Immature natural killer cell (primary cell): Measurements from ENCODE around the gene SAMD14. TPM values are rescaled to one million over a fixed set of nuclear protein-coding genes. Genes with fewer than 3 reads are reported as not detected.

ENCODE experiments used
- DNase-seq, 3 donors: peaks; one replicate each; pipeline ENCODE4 v3.0.0; 2022; ENCODE audit warnings: mixed read lengths in 1 of 3
- H3K27ac Mint-ChIP-seq, 6 donors: one replicate each; pipeline ENCODE4 v1.8.0; 2020; ENCODE audit warnings: mixed read lengths in 6 of 6, mild to moderate bottlenecking in 5 of 6, inconsistent platforms in 4 of 6, moderate library complexity in 3 of 6
- H3K27me3 Mint-ChIP-seq, 3 donors: one replicate each; pipeline ENCODE4 v1.8.0; 2020 to 2021; ENCODE audit warnings: low read depth in 3 of 3, mild to moderate bottlenecking in 3 of 3, mixed read lengths in 3 of 3, moderate library complexity in 3 of 3, inconsistent platforms in 1 of 3
- H3K36me3 Mint-ChIP-seq, 3 donors: one replicate each; pipeline ENCODE4 v1.8.0; 2020; ENCODE audit warnings: mixed read lengths in 3 of 3, inconsistent platforms in 2 of 3, mild to moderate bottlenecking in 2 of 3
- H3K4me1 Mint-ChIP-seq, 2 donors: one replicate each; pipeline ENCODE4 v1.8.0; 2020; ENCODE audit warnings: inconsistent platforms in 2 of 2, mild to moderate bottlenecking in 2 of 2, mixed read lengths in 2 of 2, moderate library complexity in 1 of 2
- H3K4me3 Mint-ChIP-seq, 5 donors: one replicate each; pipeline ENCODE4 v1.8.0; 2020; ENCODE audit warnings: mild to moderate bottlenecking in 5 of 5, mixed read lengths in 5 of 5, inconsistent platforms in 3 of 5, moderate library complexity in 3 of 5
- H3K9me3 Mint-ChIP-seq, 6 donors: one replicate each; pipeline ENCODE4 v1.8.0; 2020; ENCODE audit warnings: mild to moderate bottlenecking in 6 of 6, mixed read lengths in 6 of 6, inconsistent platforms in 4 of 6, moderate library complexity in 3 of 6
- polyA plus RNA-seq, 3 donors: library from polyadenylated mRNA; unstranded; fragments of 300-500 nt; fragmentation: Illumina TruSeq; gene quantifications; one replicate each; pipeline ENCODE4 v1.2.3, GENCODE V29; 2021

Gene SAMD14
- polyA plus RNA-seq, 3 donors from 2014 or later: 1.2 TPM; not detected in 2

GRCh38 chr17:50139950-50140885 lies 10.3 kb upstream of the SAMD14 start:
- peaks cover 59 to 64% of the 10 kb centered on the region in 2 donors for H3K4me1 Mint-ChIP-seq
- peak overlapping the region; percentile 67 to 84 (median 76) for H3K4me3 Mint-ChIP-seq
- H3K27me3 Mint-ChIP-seq: peaks cover 0 to 9% (median 4%) of the 10 kb centered on the region in 3 donors
- no peaks in the 10 kb centered on the region for H3K9me3 Mint-ChIP-seq
- peak; percentile 79 to 81 (median 80) for DNase-seq
- peak overlapping the region; percentile 85 to 92 (median 88) for H3K27ac Mint-ChIP-seq
- peaks cover 20 to 56% (median 30%) of the 10 kb centered on the region in 3 donors for H3K36me3 Mint-ChIP-seq

GRCh38 chr17:50139185-50139783 lies 9.3 kb upstream of the SAMD14 start:
- no peak overlapping the region for H3K4me3 Mint-ChIP-seq

DNA sequence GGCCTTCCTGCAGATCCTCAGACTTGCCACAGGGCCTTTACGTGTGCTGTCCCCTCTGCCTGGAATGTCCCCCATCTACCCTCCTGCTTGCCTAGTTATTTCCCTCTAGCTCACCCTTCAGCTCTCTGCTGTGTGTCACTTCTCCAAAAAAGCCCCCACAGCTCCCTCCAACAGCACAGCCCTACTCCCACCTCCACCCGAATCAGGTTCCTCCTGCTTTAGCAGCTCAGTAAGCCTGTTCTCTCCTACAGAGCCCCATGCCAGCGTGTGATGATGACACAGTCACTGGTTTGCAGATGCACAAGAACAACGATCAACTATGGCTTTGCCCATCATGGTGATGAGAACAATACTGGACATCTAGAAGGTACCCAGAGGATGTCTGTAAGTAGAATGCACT lies 7.1 kb upstream of the SAMD14 start:
- peaks cover 32 to 36% of the 10 kb centered on the region in 2 donors for H3K4me1 Mint-ChIP-seq
- H3K36me3 Mint-ChIP-seq: peaks cover 16 to 44% (median 20%) of the 10 kb centered on the region in 3 donors
- H3K9me3 Mint-ChIP-seq: no peaks in the 10 kb centered on the region
- peak overlapping the region in 2 of 6 donors; percentile 18 to 83 for H3K27ac Mint-ChIP-seq
- peaks cover 0 to 6% (median 4%) of the 10 kb centered on the region in 3 donors for H3K27me3 Mint-ChIP-seq
- DNase-seq: no peak
- H3K4me3 Mint-ChIP-seq: no peak overlapping the region

More at GRCh38 chr17:50139185-50139783, 9.3 kb upstream of the SAMD14 start:
- no peak for DNase-seq
- peaks cover 20 to 56% (median 26%) of the 10 kb centered on the region in 3 donors for H3K36me3 Mint-ChIP-seq
- H3K9me3 Mint-ChIP-seq: no peaks in the 10 kb centered on the region
- peaks cover 50 to 55% of the 10 kb centered on the region in 2 donors for H3K4me1 Mint-ChIP-seq
- peaks cover 0 to 9% (median 4%) of the 10 kb centered on the region in 3 donors for H3K27me3 Mint-ChIP-seq
- peak overlapping the region in 2 of 6 donors; percentile 85 to 91 for H3K27ac Mint-ChIP-seq

- DNase-seq: no peak
- Mint-ChIP-seq H3K36me3 (peaks cover 16 to 38% (median 20%) of the 10 kb centered on the region in 3 donors), H3K4me1 (peaks cover 31% of the 10 kb centered on the region in 2 donors), H3K27ac (peak overlapping the region in 1 of 6 donors; percentile 76), H3K9me3 (no peaks in the 10 kb centered on the region), H3K27me3 (peaks cover 0 to 7% (median 4%) of the 10 kb centered on the region in 3 donors), H3K4me3 (no peak overlapping the region)
These were observed 6.2 kb upstream of the SAMD14 start for GRCh38 chr17:50136096-50136687.

DNA sequence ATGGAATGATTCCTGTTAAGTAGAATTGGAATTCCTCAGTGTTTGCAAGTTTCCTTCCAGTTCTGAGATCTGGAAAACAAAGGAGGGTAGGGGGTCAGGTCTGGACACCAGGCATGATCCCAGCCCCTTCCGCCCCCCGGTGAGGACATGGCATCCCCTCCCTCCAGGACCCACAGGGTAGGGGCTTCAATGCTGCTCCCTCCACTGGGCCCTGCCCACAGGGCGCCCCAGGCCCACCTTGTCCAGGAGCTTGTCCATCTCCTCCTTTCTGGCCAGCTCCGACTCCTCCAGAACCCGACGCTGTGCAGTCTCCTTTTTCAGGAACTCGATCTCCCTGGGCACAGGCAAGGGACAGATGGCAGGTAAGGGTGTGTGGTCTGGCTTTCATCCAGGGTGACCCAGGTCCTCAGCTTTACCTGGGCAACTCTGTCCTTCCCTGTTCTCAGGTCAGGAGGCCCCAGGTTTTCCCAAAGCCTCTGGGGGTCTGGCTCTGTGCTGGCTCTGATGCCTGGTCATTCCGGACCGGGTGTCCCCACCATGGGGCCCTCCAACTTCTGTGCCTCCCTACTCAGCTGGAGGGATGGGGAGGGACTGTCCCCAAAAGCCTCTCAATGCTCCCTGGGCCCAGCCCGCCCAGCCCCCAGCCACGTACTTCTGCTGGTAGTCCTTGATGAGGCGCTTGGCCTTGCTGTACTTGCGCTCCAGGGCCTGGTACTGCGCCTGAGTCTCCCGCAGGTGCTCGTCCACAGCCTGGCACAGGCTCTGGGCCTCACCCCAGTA lies 5.5 kb upstream of the SAMD14 start:
- H3K36me3 Mint-ChIP-seq: peaks cover 16 to 32% (median 20%) of the 10 kb centered on the region in 3 donors
- no peak overlapping the region for H3K4me3 Mint-ChIP-seq
- H3K9me3 Mint-ChIP-seq: no peaks in the 10 kb centered on the region
- no peak for DNase-seq
- H3K27ac Mint-ChIP-seq: peak overlapping the region in 1 of 6 donors; percentile 9
- H3K4me1 Mint-ChIP-seq: peaks cover 30 to 31% of the 10 kb centered on the region in 2 donors
- peaks cover 0 to 11% (median 8%) of the 10 kb centered on the region in 3 donors for H3K27me3 Mint-ChIP-seq

- peaks cover 11 to 25% (median 15%) of the 10 kb centered on the region in 3 donors for H3K36me3 Mint-ChIP-seq
- no peaks in the 10 kb centered on the region for H3K9me3 Mint-ChIP-seq
- H3K4me3 Mint-ChIP-seq: no peak overlapping the region
- DNase-seq: no peak
- peaks cover 2 to 13% (median 11%) of the 10 kb centered on the region in 3 donors for H3K27me3 Mint-ChIP-seq
- H3K4me1 Mint-ChIP-seq: peaks cover 22% of the 10 kb centered on the region in 2 donors
- no peak overlapping the region for H3K27ac Mint-ChIP-seq
These were observed 4.5 kb upstream of the SAMD14 start for GRCh38 chr17:50134206-50135110.

DNA sequence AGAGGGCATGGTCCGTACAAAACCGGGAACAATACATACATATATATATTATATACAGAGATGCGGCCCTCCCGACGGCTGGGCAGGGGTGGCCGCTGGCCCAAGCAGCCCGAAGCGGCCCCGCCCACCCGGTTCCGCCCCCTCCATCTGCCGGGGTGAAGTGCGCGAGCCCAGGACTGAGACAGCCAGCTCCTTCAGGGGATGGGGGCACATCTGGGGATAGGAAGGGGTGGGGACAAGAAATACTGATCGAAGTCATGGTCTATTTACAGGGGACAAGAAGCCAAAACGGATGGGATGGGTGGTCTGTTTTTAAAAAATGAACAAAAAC lies 3.8 kb upstream of the SAMD14 start:
- Mint-ChIP-seq H3K27me3 (peaks cover 6 to 15% (median 14%) of the 10 kb centered on the region in 3 donors), H3K27ac (no peak overlapping the region), H3K36me3 (peaks cover 11 to 22% (median 15%) of the 10 kb centered on the region in 3 donors), H3K9me3 (no peaks in the 10 kb centered on the region), H3K4me3 (no peak overlapping the region), H3K4me1 (peaks cover 22 to 23% of the 10 kb centered on the region in 2 donors)
- DNase-seq: no peak

DNA sequence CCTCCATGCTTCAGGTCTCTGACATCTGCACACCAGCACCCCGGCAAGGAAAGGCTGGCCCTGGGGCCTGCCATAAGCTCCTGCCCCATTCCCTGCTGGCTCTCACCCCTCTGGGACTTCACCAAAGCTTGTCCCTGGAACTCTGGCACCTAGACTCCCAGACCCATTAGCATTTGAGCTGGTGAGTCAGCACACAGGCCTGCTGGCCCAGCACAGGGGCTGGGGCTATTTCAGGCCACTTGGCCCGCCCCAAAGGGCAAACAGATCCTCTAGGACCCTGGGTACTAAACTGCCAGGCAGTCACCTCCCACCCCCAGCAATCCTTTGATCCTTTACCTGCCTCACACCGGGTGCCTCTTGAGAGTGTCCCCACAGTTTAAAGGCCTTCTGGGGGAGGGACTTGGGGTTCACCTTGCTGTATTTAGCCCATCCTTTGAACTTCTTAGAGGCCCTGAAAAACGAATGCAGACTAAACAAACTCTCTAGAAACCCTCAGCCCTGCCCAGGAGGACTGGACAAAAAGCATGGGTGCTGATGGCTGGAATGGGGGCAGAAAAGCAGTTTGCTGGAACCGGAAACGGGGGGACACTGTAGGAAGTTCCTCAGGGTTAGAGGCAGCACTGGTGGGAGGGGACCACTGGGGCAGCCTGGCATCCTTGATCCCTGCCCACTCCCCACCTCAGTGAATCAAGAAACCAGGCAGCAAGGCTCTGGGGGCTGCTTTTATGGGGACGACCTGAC lies 3.2 kb upstream of the SAMD14 start:
- Mint-ChIP-seq H3K9me3 (no peaks in the 10 kb centered on the region), H3K27ac (peak overlapping the region in 2 of 6 donors; percentile 42 to 43), H3K4me3 (no peak overlapping the region), H3K27me3 (peaks cover 7 to 17% (median 16%) of the 10 kb centered on the region in 3 donors), H3K36me3 (peaks cover 8 to 16% (median 11%) of the 10 kb centered on the region in 3 donors), H3K4me1 (peaks cover 28% of the 10 kb centered on the region in 2 donors)
- no peak for DNase-seq

GRCh38 chr17:50132104-50132794 lies 2.3 kb upstream of the SAMD14 start:
- Mint-ChIP-seq H3K4me3 (no peak overlapping the region), H3K27me3 (peaks cover 12 to 20% (median 15%) of the 10 kb centered on the region in 3 donors), H3K4me1 (peaks cover 33 to 38% of the 10 kb centered on the region in 2 donors), H3K27ac (peak overlapping the region in 5 of 6 donors; percentile 42 to 77 (median 58)), H3K36me3 (peaks cover 3 to 7% (median 3%) of the 10 kb centered on the region in 3 donors), H3K9me3 (no peaks in the 10 kb centered on the region)
- no peak for DNase-seq

- peaks cover 32 to 41% of the 10 kb centered on the region in 2 donors for H3K4me1 Mint-ChIP-seq
- H3K36me3 Mint-ChIP-seq: no peaks in the 10 kb centered on the region
- no peak for DNase-seq
- H3K27ac Mint-ChIP-seq: peak overlapping the region in 3 of 6 donors; percentile 56 to 79 (median 61)
- peaks cover 12 to 20% (median 12%) of the 10 kb centered on the region in 3 donors for H3K27me3 Mint-ChIP-seq
- H3K9me3 Mint-ChIP-seq: no peaks in the 10 kb centered on the region
- peak overlapping the region; percentile 46 to 75 (median 66) for H3K4me3 Mint-ChIP-seq
These were observed 772 bp upstream of the SAMD14 start for GRCh38 chr17:50130559-50131305.

GRCh38 chr17:50129353-50129727 lies 620 bp downstream of the SAMD14 start:
- no peak for DNase-seq
- H3K27me3 Mint-ChIP-seq: peaks cover 12 to 20% (median 12%) of the 10 kb centered on the region in 3 donors
- no peaks in the 10 kb centered on the region for H3K36me3 Mint-ChIP-seq
- peaks cover 32 to 41% of the 10 kb centered on the region in 2 donors for H3K4me1 Mint-ChIP-seq
- peak overlapping the region; percentile 70 to 87 (median 76) for H3K4me3 Mint-ChIP-seq
- H3K27ac Mint-ChIP-seq: peak overlapping the region in 2 of 6 donors; percentile 69 to 76
- no peaks in the 10 kb centered on the region for H3K9me3 Mint-ChIP-seq
